Measurements from ENCODE around the gene COX6A2. TPM values are rescaled to one million over a fixed set of nuclear protein-coding genes. Genes with fewer than 3 reads are reported as not detected.

The COX6A2 gene
- total and polyA plus RNA-seq, 2 donors (not counting 3 experiments of a cell fraction or from before 2014, with no cell fraction given), result not detected

GRCh38 chr16:31390504-31391041, 37.6 kb downstream of the COX6A2 start:
- DNase-seq (ENCODE audit: low read depth, low spot score) (no peak), FAIRE-seq (no peak)
- H2AFZ ChIP-seq (ENCODE audit: low read depth, low read length), result no peak overlapping the region
- H3K9ac ChIP-seq (replicated peaks; ENCODE audit: extremely low read depth, insufficient read depth, low read length), result no peak overlapping the region
- no peaks in the 10 kb centered on the region for H4K20me1 ChIP-seq (replicated peaks; ENCODE audit: control insufficient read depth, extremely low read depth, insufficient read depth, low read length)
- no peaks in the 10 kb centered on the region for H3K79me2 ChIP-seq (ENCODE audit: control insufficient read depth, insufficient read depth, low read length)
- no peak overlapping the region for H3K4me2 ChIP-seq (ENCODE audit: insufficient read depth, low read length)
- no peaks in the 10 kb centered on the region for H3K27me3 ChIP-seq (ENCODE audit: control insufficient read depth in 2 of 2, insufficient read depth in 2 of 2, low read length in 2 of 2)
- ChIA-PET POLR2A (no interaction called here), CTCF (interaction anchor here (1.0 to 1.7 kb wide), 3 partner anchors 8 to 180 kb away, joined by 3 to 7 read pairs (median 4); no protein-coding TSS in a partner anchor)
- no peaks in the 10 kb centered on the region for H3K9me3 ChIP-seq (replicated peaks; ENCODE audit: control insufficient read depth, insufficient read depth, low read length)
- no peaks in the 10 kb centered on the region for H3K9me1 ChIP-seq (replicated peaks; ENCODE audit: control insufficient read depth, extremely low read depth, insufficient read depth, low read length)
- no peaks in the 10 kb centered on the region for H3K36me3 ChIP-seq (ENCODE audit: control insufficient read depth in 2 of 2, extremely low read depth in 1 of 2, insufficient read depth in 2 of 2, low read length in 2 of 2)
- TF ChIP-seq EZH2 (IDR thresholded peaks at IDR 0.05; ENCODE audit: borderline replicate concordance, low read depth, low read length, severe bottlenecking), result no peak
- no peak for TF ChIP-seq MAX (IDR thresholded peaks at IDR 0.05; ENCODE audit: insufficient read depth, insufficient read length)
- no peak for TF ChIP-seq FOS (IDR thresholded peaks at IDR 0.05; ENCODE audit: borderline replicate concordance, insufficient read depth, low read length)
- TF ChIP-seq CTCF (IDR thresholded peaks at IDR 0.05; ENCODE audit: extremely low read depth in 1 of 2, insufficient read depth in 1 of 2, low read depth in 1 of 2, low read length in 2 of 2), result no peak
- no peak for TF ChIP-seq POLR2A (IDR thresholded peaks at IDR 0.05; ENCODE audit: low read depth, low read length)
- no peak for TF ChIP-seq POLR2AphosphoS5 (IDR thresholded peaks at IDR 0.05; ENCODE audit: insufficient read depth, low read depth, low read length)
- TF ChIP-seq JUN (IDR thresholded peaks at IDR 0.05; ENCODE audit: borderline replicate concordance, insufficient read depth, insufficient read length, low read depth), result no peak
- TF ChIP-seq MYC (IDR thresholded peaks at IDR 0.05; ENCODE audit: low read depth, low read length), result no peak
- TF ChIP-seq GATA2 (IDR thresholded peaks at IDR 0.05; ENCODE audit: insufficient read depth, insufficient read length, low read depth, low read length), result no peak
- no TSS peak for BruUV-seq (replicated peaks)
- no peak overlapping the region for H3K27ac ChIP-seq (ENCODE audit: insufficient read depth, low read depth, low read length)
- no peak overlapping the region for H3K4me3 ChIP-seq (replicated peaks in 1 of 3; ENCODE audit: insufficient read depth in 1 of 3, low read depth in 1 of 3, low read length in 3 of 3)
- H3K4me1 ChIP-seq (ENCODE audit: control insufficient read depth, extremely low read depth, insufficient read depth, low read length), result no peaks in the 10 kb centered on the region
- intact Hi-C loops (cut with micrococcal nuclease), result no loop called here
- dilution Hi-C loops (cut with MboI; ENCODE audit: extremely low pct_ligation_motif_present, low sequenced_read_pairs), result no loop called here
